IPS-18a (cell line): Measurements from ENCODE around the gene MEAF6.
"Not testable (repeated sequence)": the region's sequence is repeated elsewhere in the genome, so short reads cannot be mapped to it uniquely, and the experiment has no call there.

Experiments
- H3K27ac ChIP-seq: one replicate; pipeline ENCODE4 v1.5.1; 2013; ENCODE audit warnings: low read length
- H3K27me3 ChIP-seq: one replicate; pipeline ENCODE4 v1.6.1; 2013; ENCODE audit warnings: mild to moderate bottlenecking, low read length; ENCODE audit not compliant: control insufficient read depth, insufficient read depth
- H3K36me3 ChIP-seq: one replicate; pipeline ENCODE4 v1.6.1; 2013; ENCODE audit warnings: low read depth, low read length; ENCODE audit not compliant: control insufficient read depth
- H3K4me1 ChIP-seq: one replicate; pipeline ENCODE4 v1.6.1; 2013; ENCODE audit warnings: low read depth, low read length; ENCODE audit not compliant: control insufficient read depth
- H3K4me3 ChIP-seq: one replicate; pipeline ENCODE4 v1.5.1; 2013; ENCODE audit warnings: low read length
- H3K9ac ChIP-seq: one replicate; pipeline ENCODE4 v1.6.1; 2013; ENCODE audit warnings: mild to moderate bottlenecking, low read length, moderate library complexity
- H3K9me3 ChIP-seq: one replicate; pipeline ENCODE4 v1.6.1; 2013; ENCODE audit warnings: low read depth, low read length; ENCODE audit not compliant: control insufficient read depth

Gene MEAF6

DNA sequence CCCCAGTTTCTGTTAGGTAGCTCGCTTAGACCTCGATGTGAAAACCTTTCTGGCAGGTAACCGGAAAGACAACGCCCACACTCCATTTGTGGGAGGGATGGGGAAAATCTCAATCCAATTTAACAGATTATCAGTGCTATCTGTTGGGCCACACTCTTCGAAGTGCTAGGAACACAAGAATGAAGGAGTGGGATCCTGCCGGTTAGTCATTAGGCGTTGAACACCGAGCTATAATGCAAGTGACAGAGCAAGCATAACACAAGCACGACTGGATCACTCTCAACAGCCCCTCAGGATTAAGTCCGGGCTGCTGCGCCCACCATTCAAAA lies 39.0 kb upstream of the MEAF6 start:
- Histone ChIP-seq H3K4me3 (peak overlapping the region; percentile 81), H3K9me3 (no peaks in the 10 kb centered on the region), H3K4me1 (peaks cover 9% of the 10 kb centered on the region), H3K27ac (no peak overlapping the region), H3K36me3 (peaks cover 20% of the 10 kb centered on the region), H3K9ac (peak overlapping the region; percentile 73), H3K27me3 (no peaks in the 10 kb centered on the region)

- no peak overlapping the region for H3K27ac ChIP-seq
- H3K4me3 ChIP-seq: no peak overlapping the region
- H3K9me3 ChIP-seq: no peaks in the 10 kb centered on the region
- H3K9ac ChIP-seq: no peak overlapping the region
- H3K27me3 ChIP-seq: no peaks in the 10 kb centered on the region
- H3K36me3 ChIP-seq: peaks cover 38% of the 10 kb centered on the region
- H3K4me1 ChIP-seq: peaks cover 4% of the 10 kb centered on the region
Observed at GRCh38 chr1:37549341-37549740, 34.8 kb upstream of the MEAF6 start.

DNA sequence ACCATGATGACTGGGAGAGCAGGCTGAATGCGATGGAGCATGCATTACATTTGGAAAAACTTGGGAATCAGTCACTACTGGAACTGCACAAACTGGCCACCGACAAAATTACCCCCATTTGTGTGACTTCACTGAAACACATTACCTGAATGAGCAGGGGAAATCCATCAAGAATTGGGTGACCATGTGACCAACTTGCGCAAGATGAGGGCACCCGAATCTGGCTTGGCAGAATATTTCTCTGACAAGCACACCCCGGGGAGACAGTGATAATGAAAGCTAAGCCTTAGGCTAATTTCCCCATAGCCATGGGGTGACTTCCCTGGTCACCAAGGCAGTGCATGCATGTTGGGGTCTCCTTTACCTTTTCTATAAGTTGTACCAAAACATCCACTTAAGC lies 30.5 kb upstream of the MEAF6 start:
- Histone ChIP-seq H3K27me3 (no peaks in the 10 kb centered on the region), H3K36me3 (peaks cover 35% of the 10 kb centered on the region), H3K27ac (no peak overlapping the region), H3K4me3 (no peak overlapping the region), H3K9me3 (no peaks in the 10 kb centered on the region), H3K4me1 (no peaks in the 10 kb centered on the region), H3K9ac (no peak overlapping the region)

DNA sequence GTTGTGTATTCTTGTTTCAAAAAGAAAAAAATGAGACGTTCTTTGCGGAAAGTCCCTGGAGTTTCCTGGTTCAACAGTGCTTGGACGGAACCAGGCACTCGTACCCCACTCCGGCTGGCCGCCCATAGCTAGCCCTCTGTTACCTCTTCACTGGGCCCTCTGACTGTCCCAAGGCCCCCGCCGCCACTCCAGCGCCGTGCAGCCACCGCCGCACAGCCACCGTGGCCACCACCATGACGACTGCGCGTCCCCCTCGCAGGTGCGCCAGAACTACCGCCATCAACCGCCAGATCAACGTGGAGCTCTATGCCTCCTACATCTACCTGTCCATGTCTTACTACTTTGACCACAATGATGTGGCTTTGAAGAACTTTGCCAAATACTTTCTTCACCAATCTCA lies 30.0 kb upstream of the MEAF6 start:
- Histone ChIP-seq H3K36me3 (peaks cover 39% of the 10 kb centered on the region), H3K27me3 (no peaks in the 10 kb centered on the region), H3K9me3 (no peaks in the 10 kb centered on the region), H3K4me3 (no peak overlapping the region), H3K4me1 (no peaks in the 10 kb centered on the region), H3K9ac (no peak overlapping the region), H3K27ac (no peak overlapping the region)

DNA sequence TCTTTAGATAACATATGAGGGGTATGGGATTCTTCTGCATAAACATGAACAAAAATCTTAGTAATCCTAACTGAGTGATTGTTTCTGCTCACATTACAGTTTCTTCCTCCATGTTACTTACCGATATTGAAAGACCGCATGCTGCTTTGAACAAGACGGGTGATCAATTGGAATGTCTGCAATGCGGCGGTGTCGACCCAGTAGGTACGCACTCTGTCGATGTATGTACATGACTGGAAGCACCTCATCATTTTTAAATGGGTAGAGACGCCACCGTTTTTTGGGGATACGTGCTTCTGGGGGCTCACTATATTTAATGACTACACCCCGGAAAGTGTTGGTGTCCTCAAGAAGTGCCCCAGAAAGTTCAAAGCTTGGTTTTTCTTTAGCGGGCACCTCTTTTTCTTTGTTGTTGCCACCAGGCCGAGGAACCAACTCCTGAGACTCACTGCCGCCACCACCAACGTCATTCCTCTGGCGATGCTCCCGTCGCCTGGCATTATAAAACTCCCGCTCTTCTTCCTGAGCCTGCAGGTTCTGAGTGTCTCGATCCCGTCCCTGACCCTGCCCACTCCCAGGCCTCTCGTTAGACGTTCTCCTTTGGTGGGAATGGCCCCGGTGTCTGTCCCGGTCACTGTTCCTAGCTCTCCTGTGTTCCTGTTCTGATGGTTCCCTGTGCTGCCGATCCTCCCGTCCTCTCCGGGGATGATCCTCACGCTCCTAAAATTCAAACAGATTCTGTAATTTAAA lies 25.6 kb upstream of the MEAF6 start:
- H3K9ac ChIP-seq: no peak overlapping the region
- no peak overlapping the region for H3K4me3 ChIP-seq
- no peak overlapping the region for H3K27ac ChIP-seq
- peaks cover 55% of the 10 kb centered on the region for H3K36me3 ChIP-seq
- no peaks in the 10 kb centered on the region for H3K27me3 ChIP-seq
- no peaks in the 10 kb centered on the region for H3K9me3 ChIP-seq
- H3K4me1 ChIP-seq: no peaks in the 10 kb centered on the region

DNA sequence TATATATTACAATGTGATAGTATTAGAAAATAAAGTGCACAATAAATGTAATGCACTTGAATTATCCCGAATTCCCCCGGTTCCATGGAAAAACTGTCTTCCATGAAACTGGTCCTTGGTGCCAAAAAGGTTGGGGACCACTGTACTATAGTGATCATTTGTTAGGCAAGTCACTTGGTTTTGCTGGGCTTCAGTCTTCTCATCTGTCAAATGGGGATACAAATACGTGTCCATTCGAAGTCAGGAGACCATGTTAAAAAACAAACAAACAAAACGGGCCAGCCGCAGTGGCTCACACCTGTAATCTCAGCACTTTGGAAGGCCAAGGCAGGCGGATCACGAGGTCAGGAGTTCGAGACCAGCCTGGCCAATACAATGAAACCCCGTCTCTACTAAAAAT lies 24.6 kb upstream of the MEAF6 start:
- peaks cover 50% of the 10 kb centered on the region for H3K36me3 ChIP-seq
- H3K27ac ChIP-seq, H3K9ac ChIP-seq, H3K27me3 ChIP-seq, H3K4me3 ChIP-seq, H3K4me1 ChIP-seq, H3K9me3 ChIP-seq: not testable (repeated sequence)

GRCh38 chr1:37537378-37537777 lies 22.8 kb upstream of the MEAF6 start:
- H3K4me1 ChIP-seq: no peaks in the 10 kb centered on the region
- no peak overlapping the region for H3K27ac ChIP-seq

GRCh38 chr1:37533317-37534093 lies 18.9 kb upstream of the MEAF6 start:
- no peaks in the 10 kb centered on the region for H3K4me1 ChIP-seq
- H3K4me3 ChIP-seq: no peak overlapping the region
- H3K27me3 ChIP-seq: no peaks in the 10 kb centered on the region
- no peak overlapping the region for H3K9ac ChIP-seq
- H3K9me3 ChIP-seq: no peaks in the 10 kb centered on the region
- peaks cover 26% of the 10 kb centered on the region for H3K36me3 ChIP-seq
- H3K27ac ChIP-seq: no peak overlapping the region

More at GRCh38 chr1:37537378-37537777, 22.8 kb upstream of the MEAF6 start:
- Histone ChIP-seq H3K27me3 (no peaks in the 10 kb centered on the region), H3K4me3 (no peak overlapping the region), H3K9ac (no peak overlapping the region), H3K36me3 (peaks cover 49% of the 10 kb centered on the region), H3K9me3 (no peaks in the 10 kb centered on the region)

DNA sequence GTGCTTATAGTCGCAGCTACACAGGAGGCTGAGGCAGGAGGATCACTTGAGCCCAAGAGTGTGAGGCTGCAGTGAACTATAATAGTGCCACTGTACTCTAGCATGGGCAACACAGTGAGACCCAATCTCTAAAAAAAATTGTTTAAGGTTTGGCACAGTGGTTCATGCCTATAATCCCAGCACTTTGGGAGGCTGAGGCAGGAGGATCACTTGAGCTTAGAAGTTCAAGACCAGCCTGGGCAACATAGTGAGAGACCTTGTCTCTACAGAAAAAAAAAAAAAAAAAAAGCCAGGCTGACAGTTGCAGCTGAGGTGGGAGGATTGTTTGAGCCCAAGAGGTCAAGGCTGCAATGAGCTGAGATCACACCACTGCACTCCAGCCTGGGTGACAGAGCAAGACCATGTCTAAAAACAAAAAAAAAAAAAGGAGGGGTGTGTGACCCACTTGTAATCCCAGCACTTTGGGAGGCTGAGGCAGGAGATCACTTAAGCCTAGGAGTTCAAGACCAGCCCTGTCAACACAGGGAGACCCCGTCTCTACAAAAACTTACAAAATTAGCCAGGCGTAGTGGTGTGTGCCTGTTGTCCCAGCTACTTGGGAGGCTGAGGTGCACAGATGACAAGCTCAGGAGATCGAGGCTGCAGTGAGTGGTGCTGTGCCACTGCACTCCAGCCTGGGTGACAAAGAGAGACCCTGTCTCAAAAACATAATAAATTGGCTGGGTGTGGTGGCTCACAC lies 18.0 kb upstream of the MEAF6 start:
- H3K9ac ChIP-seq, H3K4me1 ChIP-seq, H3K27me3 ChIP-seq, H3K27ac ChIP-seq, H3K4me3 ChIP-seq, H3K9me3 ChIP-seq: not testable (repeated sequence)
- peaks cover 21% of the 10 kb centered on the region for H3K36me3 ChIP-seq

GRCh38 chr1:37529888-37530287 lies 15.3 kb upstream of the MEAF6 start:
- not testable (repeated sequence) for H3K4me1 ChIP-seq, H3K9ac ChIP-seq, H3K9me3 ChIP-seq, H3K27me3 ChIP-seq, H3K36me3 ChIP-seq, H3K4me3 ChIP-seq, H3K27ac ChIP-seq

- H3K4me1 ChIP-seq: peaks cover 6% of the 10 kb centered on the region
- H3K4me3 ChIP-seq: no peak overlapping the region
- H3K27ac ChIP-seq: no peak overlapping the region
- H3K27me3 ChIP-seq: peaks cover 10% of the 10 kb centered on the region
- no peaks in the 10 kb centered on the region for H3K9me3 ChIP-seq
- no peaks in the 10 kb centered on the region for H3K36me3 ChIP-seq
- no peak overlapping the region for H3K9ac ChIP-seq
Observed at GRCh38 chr1:37519613-37520012, 5.0 kb upstream of the MEAF6 start.
